Muscle of leg (tissue), 11 donors: Measurements from ENCODE around the gene C1orf94. TPM values are rescaled to one million over a fixed set of nuclear protein-coding genes. Genes with fewer than 3 reads are reported as not detected.
"Not testable (repeated sequence)": the region's sequence is repeated elsewhere in the genome, so short reads cannot be mapped to it uniquely, and the experiment has no call there.

Experiments
- DNase-seq: peaks from one replicate; pipeline ENCODE4 v3.0.0; 2013
- H3K27ac ChIP-seq: one replicate; pipeline ENCODE4 v1.5.1; 2013; ENCODE audit warnings: mild to moderate bottlenecking, low read length, control low read depth
- H3K27me3 ChIP-seq: one replicate; pipeline ENCODE4 v1.6.1; 2013; ENCODE audit warnings: low read length; ENCODE audit not compliant: control insufficient read depth, insufficient read depth
- H3K36me3 ChIP-seq: one replicate; pipeline ENCODE4 v1.6.1; 2013; ENCODE audit warnings: low read length; ENCODE audit not compliant: control insufficient read depth, insufficient read depth
- H3K4me1 ChIP-seq: one replicate; pipeline ENCODE4 v1.6.1; 2013; ENCODE audit warnings: low read length; ENCODE audit not compliant: control insufficient read depth, insufficient read depth
- H3K4me3 ChIP-seq: one replicate; pipeline ENCODE4 v1.5.1; 2013; ENCODE audit warnings: low read length, control low read depth
- H3K9me3 ChIP-seq: replicated peaks from 2 replicates; pipeline ENCODE4 v1.6.1; 2013; ENCODE audit warnings: low read depth, low read length; ENCODE audit not compliant: control insufficient read depth
- WGBS: methylation state at CpG from one replicate; pipeline ENCODE4 v1.1.5; 2013; ENCODE audit warnings: missing lambda C conversion rate; ENCODE audit not compliant: insufficient coverage; 5-methylcytosine and 5-hydroxymethylcytosine counted together
- polyA plus RNA-seq, 8 donors: library from polyadenylated mRNA; unstranded; fragments of 120-200 nt; gene quantifications; one replicate each; pipeline versions ENCODE4 v1.2.1 to v1.2.3, GENCODE V29; 2013; ENCODE audit warnings: inconsistent platforms in 1 of 8, low replicate concordance in 1 of 8; ENCODE audit not compliant: insufficient read length in 8 of 8, insufficient read depth in 1 of 8
- total RNA-seq: library from RNA; stranded (reverse); fragments of 120-200 nt; gene quantifications from one replicate; pipeline ENCODE4 v1.2.4, GENCODE V29; 2013

Gene C1orf94
- total and polyA plus RNA-seq, 9 donors = 0.05 to 0.12 (median 0.09) TPM; not detected in 4

DNA sequence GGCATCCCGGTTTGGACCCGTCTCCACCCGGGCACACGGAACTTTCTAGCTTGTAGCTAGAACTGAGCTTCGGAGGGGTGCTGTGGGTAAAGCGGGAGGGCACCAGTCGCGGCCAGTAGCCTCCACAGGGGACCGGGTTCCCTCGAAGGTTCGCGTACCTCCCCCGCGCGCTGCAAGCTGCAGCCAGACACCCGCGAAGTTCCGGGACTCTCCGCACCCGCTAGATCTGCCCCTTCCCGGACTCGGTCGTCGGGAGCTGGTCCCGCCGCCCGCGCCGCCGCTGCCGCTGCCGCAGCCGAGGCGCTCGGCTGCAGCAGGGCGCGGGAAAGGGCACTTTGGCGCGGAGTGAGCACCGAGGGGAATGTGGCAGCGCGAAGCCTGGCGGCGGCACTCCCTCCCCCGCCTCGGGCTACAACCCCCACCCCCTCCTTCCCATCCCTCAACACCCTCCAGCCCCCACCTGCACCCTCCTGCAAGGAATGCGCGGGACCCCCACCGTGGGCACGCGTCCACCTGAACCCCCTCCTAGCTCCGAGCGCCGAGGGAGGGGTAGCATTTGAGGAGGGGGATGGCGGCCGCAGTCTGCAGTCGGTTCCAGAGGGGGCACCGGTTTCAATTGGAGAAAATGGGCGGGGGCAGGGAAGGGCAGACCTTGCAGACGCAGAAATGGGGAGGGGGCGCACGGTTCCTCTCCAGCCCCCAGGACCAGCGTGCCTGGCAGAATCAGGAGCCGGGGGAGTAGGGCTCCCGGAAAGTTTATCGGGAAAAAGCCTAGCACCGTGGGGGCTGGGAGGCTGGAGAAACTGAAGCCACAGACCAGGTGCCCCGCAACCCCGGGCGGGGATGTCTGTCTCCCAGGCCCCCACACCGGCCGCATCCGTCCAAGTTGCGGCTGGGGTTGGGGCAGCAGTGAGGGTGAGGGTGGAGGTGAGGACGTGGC, 12.6 kb upstream of the C1orf94 start:
- Histone ChIP-seq H3K9me3 (no peaks in the 10 kb centered on the region), H3K4me1 (peaks cover 23% of the 10 kb centered on the region), H3K36me3 (no peaks in the 10 kb centered on the region), H3K27me3 (peaks cover 85% of the 10 kb centered on the region), H3K4me3 (peak overlapping the region; percentile 1), H3K27ac (no peak overlapping the region)
- WGBS = under 1% methylated on average over 55 of the region's 75 CpGs
- DNase-seq = peak; percentile 11

DNA sequence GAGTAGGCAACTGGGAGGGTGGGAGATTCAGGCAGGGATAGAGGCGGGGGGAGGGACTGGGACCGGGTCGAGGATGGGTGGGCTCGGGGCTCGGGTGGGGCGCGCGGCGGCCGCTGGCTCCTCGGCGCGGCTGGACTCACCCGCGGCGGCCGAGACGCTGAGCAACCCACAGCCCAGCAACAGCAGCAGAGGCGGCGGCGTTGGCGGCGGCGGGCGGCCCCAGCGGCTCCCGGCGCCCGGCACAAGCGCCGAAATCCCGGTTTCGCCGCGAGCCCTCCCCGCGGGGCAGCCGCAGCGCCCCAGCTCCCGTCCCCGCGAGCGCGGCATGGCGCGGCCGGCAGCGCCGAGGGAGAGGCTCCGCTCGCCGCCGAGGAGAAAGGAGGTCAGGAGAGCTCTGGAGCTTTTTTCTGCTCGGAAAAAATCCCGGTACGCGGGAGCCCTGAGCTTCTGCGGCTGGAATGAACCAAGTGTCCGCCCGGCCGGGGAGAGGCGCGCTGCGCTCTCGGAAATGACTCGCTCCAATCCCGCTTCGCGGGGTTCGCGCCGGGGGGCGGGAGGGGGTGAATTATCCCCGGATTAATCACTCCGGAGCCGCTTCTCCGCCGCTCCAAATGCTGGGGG, 11.8 kb upstream of the C1orf94 start, which contains the start of gene CSMD2:
Gene CSMD2, minus strand, starts transcription at position 460 of the 621 bp plus-strand sequence. Its CDS starts 133 bp downstream, at position 327.
- H3K9me3 ChIP-seq = no peaks in the 10 kb centered on the region
- under 1% methylated on average over 60 of the region's 78 CpGs for WGBS
- H3K4me1 ChIP-seq = peaks cover 23% of the 10 kb centered on the region
- no peak within 1 kb of the TSS for H3K27ac ChIP-seq
- peaks cover 86% of the 10 kb centered on the region for H3K27me3 ChIP-seq
- no peaks in the 10 kb centered on the region for H3K36me3 ChIP-seq
- peak within 1 kb of the TSS; percentile 13 for H3K4me3 ChIP-seq
- peak; percentile 65 for DNase-seq

DNA sequence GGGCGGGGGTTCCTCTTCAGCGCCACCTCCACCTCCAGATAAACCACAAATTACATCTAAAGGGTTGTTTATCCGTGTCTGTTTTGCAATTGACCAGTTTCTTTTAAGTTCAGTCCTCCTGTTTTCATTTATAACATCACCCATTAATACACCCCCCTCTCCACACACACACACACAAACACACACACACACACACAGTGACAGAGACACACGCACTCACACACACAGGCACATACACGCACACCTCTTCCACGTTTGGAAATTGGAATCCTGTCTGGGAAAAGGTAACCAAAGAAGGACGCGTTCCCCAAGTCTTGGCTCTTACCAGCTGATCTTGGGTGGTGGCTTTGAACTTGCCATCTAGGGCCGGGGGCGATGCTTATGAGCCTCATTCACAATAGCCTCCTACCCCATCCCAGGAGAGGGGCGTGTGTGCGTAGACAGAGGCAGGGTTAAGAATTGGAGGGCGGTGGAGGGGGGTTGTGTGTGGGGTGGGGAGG, 11.2 kb upstream of the C1orf94 start:
- peaks cover 86% of the 10 kb centered on the region for H3K27me3 ChIP-seq

DNA sequence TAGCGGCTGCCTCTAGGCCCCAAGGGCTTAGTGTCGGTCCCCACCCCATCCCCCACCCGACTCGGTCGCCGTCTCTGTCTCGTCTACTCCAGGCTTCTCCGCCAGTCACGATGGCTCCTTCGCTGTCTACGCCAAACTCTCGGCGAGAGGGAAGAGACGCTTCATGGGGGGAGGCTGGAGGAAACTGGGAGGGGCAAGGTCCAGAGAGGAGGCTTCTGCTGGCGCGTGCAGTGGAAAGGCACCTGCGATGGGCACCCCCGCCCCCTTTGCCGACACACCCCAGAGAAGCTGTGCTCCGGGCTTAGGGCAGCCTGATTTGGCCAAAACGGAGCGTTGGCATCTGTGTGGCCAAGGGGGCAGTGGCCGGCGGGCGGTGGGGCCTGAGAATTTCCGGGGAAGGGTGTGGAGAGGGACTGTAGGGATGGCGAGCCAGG, 10.5 kb upstream of the C1orf94 start:
- H3K9me3 ChIP-seq = no peaks in the 10 kb centered on the region
- DNase-seq = peak; percentile 1
- no peaks in the 10 kb centered on the region for H3K36me3 ChIP-seq
- peaks cover 23% of the 10 kb centered on the region for H3K4me1 ChIP-seq
- no peak overlapping the region for H3K27ac ChIP-seq
- H3K4me3 ChIP-seq = no peak overlapping the region
- WGBS = 2% methylated on average over 13 of the region's 27 CpGs
- peaks cover 90% of the 10 kb centered on the region for H3K27me3 ChIP-seq

More for the DNA sequence above, 11.2 kb upstream of the C1orf94 start:
- no CpG with 5 or more reads among the region's 13 CpGs for WGBS
- H3K4me1 ChIP-seq = peaks cover 23% of the 10 kb centered on the region
- H3K36me3 ChIP-seq = no peaks in the 10 kb centered on the region
- no peaks in the 10 kb centered on the region for H3K9me3 ChIP-seq
- peak; percentile 3 for DNase-seq
- H3K27ac ChIP-seq = no peak overlapping the region
- peak overlapping the region; percentile 13 for H3K4me3 ChIP-seq

DNA sequence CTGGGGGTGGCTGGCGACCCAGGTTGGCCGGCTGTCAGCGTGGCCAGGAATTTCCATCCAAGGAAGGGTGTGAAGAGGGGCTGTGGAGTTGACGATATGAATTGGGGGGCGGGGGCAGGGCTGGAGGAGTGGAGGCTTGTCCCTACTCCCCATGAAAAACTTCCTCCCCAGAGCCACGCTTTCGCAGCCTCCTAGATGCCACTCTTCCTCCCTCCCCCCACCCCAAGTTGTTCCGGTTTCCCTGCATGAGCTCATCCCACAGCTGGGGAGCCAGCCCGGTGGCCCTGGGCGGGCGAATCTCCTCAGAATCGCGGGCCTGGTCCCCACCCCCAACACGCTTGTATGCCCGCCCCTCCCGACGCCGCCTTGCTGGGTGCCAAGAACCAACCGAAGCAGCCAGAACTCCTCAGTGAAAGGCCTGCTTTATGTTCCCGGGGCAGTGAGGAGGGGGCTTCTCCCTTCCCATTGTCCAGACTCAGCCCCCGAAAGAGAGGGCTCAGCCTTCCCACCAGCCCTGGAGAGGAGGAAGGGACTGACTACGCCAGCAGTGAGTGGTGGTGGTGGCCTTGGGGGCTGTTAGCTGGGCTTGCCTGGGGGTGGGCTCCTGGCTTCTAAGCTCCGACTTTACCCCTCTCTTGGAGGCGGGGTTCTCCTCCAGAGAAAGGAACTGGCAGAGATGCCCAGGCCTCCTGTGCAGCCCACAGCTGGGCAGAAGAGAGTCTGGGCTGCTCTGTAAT, 9.9 kb upstream of the C1orf94 start:
- H3K4me3 ChIP-seq = no peak overlapping the region
- H3K9me3 ChIP-seq = no peaks in the 10 kb centered on the region
- H3K27ac ChIP-seq = no peak overlapping the region
- WGBS = 4% methylated on average over 9 of the region's 24 CpGs
- DNase-seq = peak; percentile 21
- H3K27me3 ChIP-seq = peaks cover 84% of the 10 kb centered on the region
- no peaks in the 10 kb centered on the region for H3K36me3 ChIP-seq
- H3K4me1 ChIP-seq = peaks cover 23% of the 10 kb centered on the region

DNA sequence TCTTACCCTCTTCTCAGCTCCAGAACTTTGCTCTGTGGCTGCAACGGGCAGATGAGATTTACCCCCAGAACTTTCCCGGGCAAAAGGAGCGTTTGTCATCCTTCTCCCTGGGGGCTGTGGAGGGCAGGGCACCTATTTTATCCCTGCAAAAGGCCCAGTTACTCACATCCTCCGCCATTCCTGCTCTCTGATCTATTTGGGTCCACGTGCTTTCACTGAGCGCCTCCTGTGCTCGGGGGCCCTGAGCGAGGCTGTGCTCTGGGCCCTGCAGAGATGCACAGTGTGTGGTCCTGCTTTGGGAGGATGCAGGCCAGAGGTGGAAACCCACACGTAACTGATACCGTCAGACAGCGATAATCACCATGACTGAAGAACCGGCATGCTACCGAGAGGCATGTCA, 9.3 kb upstream of the C1orf94 start:
- no peak for DNase-seq
- no peaks in the 10 kb centered on the region for H3K36me3 ChIP-seq
- WGBS = 11% methylated on average over 8 of the region's 13 CpGs
- H3K4me1 ChIP-seq = peaks cover 23% of the 10 kb centered on the region
- no peaks in the 10 kb centered on the region for H3K9me3 ChIP-seq
- peaks cover 78% of the 10 kb centered on the region for H3K27me3 ChIP-seq
- H3K27ac ChIP-seq = no peak overlapping the region
- H3K4me3 ChIP-seq = no peak overlapping the region

DNA sequence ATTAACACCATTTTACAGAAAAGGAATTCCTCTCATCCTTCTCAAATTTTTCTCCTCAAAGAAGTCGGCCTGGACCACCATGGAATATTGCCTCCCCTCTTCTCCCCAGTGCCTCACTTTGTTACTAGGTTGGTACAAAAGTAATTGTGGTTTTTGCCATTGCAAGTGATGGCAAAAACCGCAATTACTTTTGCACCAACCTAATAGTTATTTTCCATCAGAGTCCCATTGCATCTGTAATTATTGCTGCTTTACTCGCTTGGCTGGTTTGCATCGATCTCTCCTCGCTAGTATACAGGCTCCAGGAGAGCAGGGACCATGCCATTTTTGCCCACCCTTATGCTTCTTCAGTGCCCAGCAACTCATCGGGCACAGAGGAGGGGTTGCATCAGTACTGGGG, 963 bp upstream of the C1orf94 start:
- peaks cover 38% of the 10 kb centered on the region for H3K27me3 ChIP-seq

DNA sequence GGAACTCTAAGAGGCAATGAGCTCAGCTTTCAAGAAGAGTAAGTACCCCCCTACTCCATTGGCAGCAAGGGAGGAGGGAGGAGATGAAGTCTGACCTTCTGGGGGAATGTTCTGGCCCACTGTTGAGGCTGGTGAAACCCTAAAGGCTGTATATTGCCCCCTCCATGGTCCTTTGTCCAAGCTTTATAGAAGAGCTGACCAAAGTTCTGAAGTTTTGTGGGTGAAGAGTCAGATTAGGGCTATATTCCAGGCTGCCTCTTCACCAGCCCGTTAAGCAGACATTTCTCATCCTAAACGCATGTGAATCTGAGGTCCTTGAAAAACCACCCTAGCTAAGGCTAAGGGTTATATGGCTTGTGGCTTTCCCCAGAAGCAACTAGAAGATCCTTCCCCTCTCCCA, 1.4 kb downstream of the C1orf94 start:
- Histone ChIP-seq H3K27ac (no peak overlapping the region), H3K27me3 (peaks cover 29% of the 10 kb centered on the region), H3K4me3 (no peak overlapping the region), H3K4me1 (peaks cover 7% of the 10 kb centered on the region), H3K36me3 (no peaks in the 10 kb centered on the region), H3K9me3 (no peaks in the 10 kb centered on the region)
- no CpG with 5 or more reads among the region's 2 CpGs for WGBS
- no peak for DNase-seq

More for the DNA sequence above, 963 bp upstream of the C1orf94 start:
- Histone ChIP-seq H3K4me3 (no peak overlapping the region), H3K27ac (no peak overlapping the region), H3K36me3 (no peaks in the 10 kb centered on the region), H3K4me1 (peaks cover 7% of the 10 kb centered on the region), H3K9me3 (no peaks in the 10 kb centered on the region)
- no peak for DNase-seq
- 90% methylated on average over 3 of the region's 6 CpGs for WGBS

DNA sequence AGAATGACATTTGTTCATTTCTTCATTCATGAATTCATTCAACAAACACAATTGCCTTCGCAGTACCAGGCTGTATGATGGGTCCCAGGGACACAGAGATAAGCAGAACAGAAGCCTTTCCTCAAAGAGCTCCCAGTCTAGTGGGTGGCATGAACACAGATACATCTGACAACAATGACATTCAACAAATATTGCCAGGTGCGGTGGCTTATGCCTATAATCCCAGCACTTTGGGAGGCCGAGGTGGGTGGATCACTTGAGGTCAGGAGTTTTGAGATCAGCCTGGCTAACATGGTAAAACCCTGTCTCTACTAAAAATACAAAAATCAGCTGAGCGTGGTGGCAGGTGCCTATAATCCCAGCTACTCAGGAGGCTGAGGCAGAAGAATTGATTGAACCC, 6.7 kb downstream of the C1orf94 start:
- H3K27me3 ChIP-seq = peaks cover 13% of the 10 kb centered on the region
- not testable (repeated sequence) for H3K4me3 ChIP-seq, DNase-seq, H3K9me3 ChIP-seq, H3K4me1 ChIP-seq, H3K36me3 ChIP-seq, H3K27ac ChIP-seq
- 100% methylated on average over 1 of the region's 4 CpGs for WGBS
